IMR-90 (cell line): ENCODE measurements around the gene MKS1. TPM values are rescaled to one million over a fixed set of nuclear protein-coding genes. Genes with fewer than 3 reads are reported as not detected.

ENCODE experiments used
- ATAC-seq: fragments of 200-7000 bp; cut with Tn5 transposase; 2 replicates; pipeline ENCODE4 v1.9.1; 2020; ENCODE audit warnings: low read depth, mild to moderate bottlenecking, moderate library complexity
- BruUV-seq: library from RNA; stranded (reverse); fragments of 400-500 nt; replicated peaks from 2 replicates; lab custom pipeline; 2021; lab: Mats Ljungman, UMichigan
- CTCF ChIA-PET: fragments of 300-600 bp; formaldehyde crosslinking; extraction: SDS; loops from one replicate; lab custom pipeline; 2021; ENCODE audit warnings: antibody characterized with exemption; lab: Yijun Ruan, JAX
- POLR2A ChIA-PET: fragments of 300-600 bp; sonication (Branson Sonifier 250); formaldehyde crosslinking; loops from one replicate; lab custom pipeline; 2022; ENCODE audit warnings: antibody characterized with exemption; ENCODE audit not compliant: unreplicated experiment; lab: Charles Lee
- DNase-seq: peaks from one replicate; pipeline ENCODE4 v3.0.0; 2013
- H2AFZ ChIP-seq: replicated peaks from 2 replicates; pipeline ENCODE3; 2013; ENCODE audit warnings: low read length, mild to moderate bottlenecking; ENCODE audit not compliant: poor library complexity
- H2AK5ac ChIP-seq: 2 replicates; pipeline ENCODE4 v1.6.1; 2013; ENCODE audit warnings: low read depth, low read length, inconsistent platforms
- H2AK9ac ChIP-seq: replicated peaks from 2 replicates; pipeline ENCODE3; 2013; ENCODE audit warnings: mild to moderate bottlenecking, low read depth, low read length, moderate library complexity; ENCODE audit not compliant: poor library complexity
- H2BK120ac ChIP-seq: 2 replicates; pipeline ENCODE4 v1.6.1; 2013; ENCODE audit warnings: low read depth, low read length, inconsistent platforms
- H2BK15ac ChIP-seq: 3 replicates; pipeline ENCODE4 v1.6.1; 2013; ENCODE audit warnings: low read depth, low read length, inconsistent platforms
- H2BK20ac ChIP-seq: 2 replicates; pipeline ENCODE4 v1.6.1; 2013; ENCODE audit warnings: low read depth, mild to moderate bottlenecking, inconsistent platforms, low read length, moderate library complexity
- H2BK5ac ChIP-seq: 2 replicates; pipeline ENCODE4 v1.6.1; 2013; ENCODE audit warnings: mild to moderate bottlenecking, low read depth, low read length, inconsistent platforms; ENCODE audit not compliant: poor library complexity, severe bottlenecking
- H3K14ac ChIP-seq: replicated peaks from 2 replicates; pipeline ENCODE4 v1.6.1; 2013; ENCODE audit warnings: low read depth, low read length, inconsistent platforms
- H3K18ac ChIP-seq: 2 replicates; pipeline ENCODE4 v1.6.1; 2013; ENCODE audit warnings: low read depth, low read length, control low read depth
- H3K23ac ChIP-seq: 2 replicates; pipeline ENCODE4 v1.6.1; 2013; ENCODE audit warnings: low read depth, low read length, inconsistent platforms
- H3K27ac ChIP-seq: 2 replicates; pipeline ENCODE4 v1.5.1; 2013; ENCODE audit warnings: mild to moderate bottlenecking, control low read depth, low read length; ENCODE audit not compliant: insufficient read depth
- H3K27me3 ChIP-seq: 2 replicates; pipeline ENCODE4 v1.6.1; 2013; ENCODE audit warnings: low read length; ENCODE audit not compliant: control insufficient read depth, insufficient read depth
- H3K36me3 ChIP-seq: 2 replicates; pipeline ENCODE4 v1.6.1; 2013; ENCODE audit warnings: low read length, mixed read lengths; ENCODE audit not compliant: control insufficient read depth, insufficient read depth
- H3K4ac ChIP-seq: 2 replicates; pipeline ENCODE4 v1.6.1; 2013; ENCODE audit warnings: low read depth, low read length, inconsistent platforms
- H3K4me1 ChIP-seq: 2 replicates; pipeline ENCODE4 v1.6.1; 2013; ENCODE audit warnings: low read length, mixed read lengths; ENCODE audit not compliant: control insufficient read depth, insufficient read depth
- H3K4me2 ChIP-seq: 2 replicates; pipeline ENCODE4 v1.6.1; 2013; ENCODE audit warnings: low read depth, mild to moderate bottlenecking, control low read depth, low read length, moderate library complexity
- H3K4me3 ChIP-seq: 2 replicates; pipeline ENCODE4 v1.5.1; 2013; ENCODE audit warnings: low read depth, mild to moderate bottlenecking, control low read depth, low read length, moderate library complexity; ENCODE audit not compliant: insufficient read depth
- H3K56ac ChIP-seq: 2 replicates; pipeline ENCODE4 v1.6.1; 2013; ENCODE audit warnings: low read length, inconsistent platforms; ENCODE audit not compliant: insufficient read depth; ENCODE audit errors: extremely low read depth
- H3K79me1 ChIP-seq, 2 experiments: 2 replicates each; pipeline ENCODE4 v1.6.1; 2013; ENCODE audit warnings: low read length in 2 of 2, inconsistent platforms in 1 of 2, low read depth in 1 of 2
- H3K9ac ChIP-seq: 2 replicates; pipeline ENCODE4 v1.6.1; 2013; ENCODE audit warnings: low read depth, low read length, control low read depth
- H3K9me1 ChIP-seq: 2 replicates; pipeline ENCODE4 v1.6.1; 2013; ENCODE audit warnings: low read length, inconsistent platforms; ENCODE audit not compliant: insufficient read depth
- H3K9me3 ChIP-seq: 2 replicates; pipeline ENCODE4 v1.6.1; 2013; ENCODE audit warnings: low read length; ENCODE audit not compliant: control insufficient read depth, insufficient read depth
- H4K20me1 ChIP-seq: 2 replicates; pipeline ENCODE4 v1.6.1; 2013; ENCODE audit warnings: low read length, inconsistent platforms; ENCODE audit not compliant: insufficient read depth
- H4K5ac ChIP-seq: 2 replicates; pipeline ENCODE4 v1.6.1; 2013; ENCODE audit warnings: mild to moderate bottlenecking, low read depth, low read length, control low read depth
- H4K8ac ChIP-seq, 2 experiments: 2 replicates each; pipeline ENCODE4 v1.6.1; 2013; ENCODE audit warnings: low read depth in 2 of 2, low read length in 2 of 2, control low read depth in 1 of 2, inconsistent platforms in 1 of 2
- H4K91ac ChIP-seq: 2 replicates; pipeline ENCODE4 v1.6.1; 2013; ENCODE audit warnings: low read depth, low read length, inconsistent platforms; ENCODE audit not compliant: insufficient read depth
- MAZ ChIP-seq: IDR thresholded peaks from 2 replicates; pipeline ENCODE4 v1.6.1; 2012; ENCODE audit warnings: low read depth, mild to moderate bottlenecking, low read length, improper control_type of control experiment, moderate library complexity, borderline replicate concordance
- MXI1 ChIP-seq: IDR thresholded peaks from 2 replicates; pipeline ENCODE4 v1.6.1; 2012; ENCODE audit warnings: low read depth, mild to moderate bottlenecking, low read length, moderate library complexity, borderline replicate concordance
- RFX5 ChIP-seq: IDR thresholded peaks from 2 replicates; pipeline ENCODE4 v1.8.0; 2012; ENCODE audit warnings: low read depth, mild to moderate bottlenecking, low read length, moderate library complexity
- SMC3 ChIP-seq: fragments of 150-350 bp; IDR thresholded peaks from 2 replicates; pipeline ENCODE4 v1.6.1; 2016; ENCODE audit warnings: low read depth, mild to moderate bottlenecking, antibody characterized with exemption, low read length, moderate library complexity
- WGBS, 2 experiments: methylation state at CpG; one replicate each; pipeline versions ENCODE4 v1.1.5 to v1.1.7; 2013; ENCODE audit warnings: missing lambda C conversion rate in 2 of 2; ENCODE audit not compliant: insufficient read length in 1 of 2; ENCODE audit errors: extremely low coverage in 2 of 2; 5-methylcytosine and 5-hydroxymethylcytosine counted together
- dilution Hi-C: fragments of 300-500 bp; cut with HindIII; formaldehyde crosslinking; loops from one replicate; pipeline ENCODE4 v1.14.3; 2018; ENCODE audit warnings: low sequenced_read_pairs; ENCODE audit not compliant: unreplicated experiment
- in situ Hi-C: fragments of 300-500 bp; cut with MboI; formaldehyde crosslinking; loops from 3 replicates; pipeline ENCODE4 v1.14.3; 2019; ENCODE audit warnings: low sequenced_read_pairs, inconsistent platforms, mixed read lengths
- intact Hi-C: fragments of 100-400 bp; cut with micrococcal nuclease; formaldehyde crosslinking; loops from 2 replicates; pipeline ENCODE4 v1.10.0; 2022
- polyA plus RNA-seq, 3 experiments: library from polyadenylated mRNA; depleted of rRNA; stranded (reverse); fragments of >200 nt; gene quantifications; 2 replicates each; pipeline ENCODE4 v1.2.3, GENCODE V29; 2012; ENCODE audit warnings: low replicate concordance in 1 of 3
- total RNA-seq: library from RNA; depleted of rRNA; stranded (reverse); fragments of >200 nt; gene quantifications from 2 replicates; pipeline ENCODE4 v1.2.3, GENCODE V29; 2012
- TF ChIP-seq, protein P1 (sequence below): fragments of 150-350 bp; IDR thresholded peaks from 2 replicates; pipeline ENCODE4 v1.6.1; 2017; ENCODE audit warnings: mild to moderate bottlenecking, antibody characterized with exemption, low read length, low read depth

Gene MKS1
- total and polyA plus RNA-seq, 2 of the 4 experiments (the other 2 are of a cell fraction) = 11.5 to 13.2 TPM

DNA sequence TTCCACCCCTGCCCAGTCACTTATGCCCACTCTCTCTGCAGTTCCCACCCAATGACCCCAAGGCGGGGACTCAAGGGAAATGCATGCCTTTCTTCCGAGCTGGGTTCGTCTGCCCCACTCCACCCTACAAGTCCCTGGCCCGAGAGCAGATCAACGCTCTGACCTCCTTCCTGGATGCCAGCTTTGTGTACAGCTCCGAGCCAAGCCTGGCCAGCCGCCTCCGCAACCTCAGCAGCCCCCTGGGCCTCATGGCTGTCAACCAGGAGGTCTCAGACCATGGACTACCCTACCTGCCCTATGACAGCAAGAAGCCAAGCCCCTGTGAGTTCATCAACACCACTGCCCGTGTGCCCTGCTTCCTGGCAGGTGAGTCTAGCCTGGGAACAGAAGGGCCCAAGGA is 33.1 kb upstream of the MKS1 start:
- dilution Hi-C loops (no loop called here), intact Hi-C loops (no loop called here), in situ Hi-C loops (no loop called here)
- Histone ChIP-seq H4K91ac (no peak overlapping the region), H3K18ac (no peak overlapping the region), H3K56ac (no peak overlapping the region), H2AK9ac (no peak overlapping the region), H3K9me3 (no peaks in the 10 kb centered on the region), H2BK120ac (no peak overlapping the region), H2BK20ac (no peak overlapping the region), H3K36me3 (no peaks in the 10 kb centered on the region), H3K9me1 (no peaks in the 10 kb centered on the region), H3K79me1 (no peaks in the 10 kb centered on the region), H2AFZ (no peak overlapping the region), H4K20me1 (no peaks in the 10 kb centered on the region), H3K27ac (no peak overlapping the region), H3K4me3 (no peak overlapping the region), H3K4me1 (no peaks in the 10 kb centered on the region), H3K4ac (no peak overlapping the region), H3K4me2 (no peak overlapping the region), H3K14ac (no peak overlapping the region), H3K23ac (no peak overlapping the region), H4K5ac (no peak overlapping the region), H2BK15ac (no peak overlapping the region), H2BK5ac (no peak overlapping the region), H3K9ac (no peak overlapping the region), H3K27me3 (peaks cover 40% of the 10 kb centered on the region), H2AK5ac (no peak overlapping the region), H4K8ac (no peak overlapping the region)
- WGBS, 2 experiments = 36% methylated on average over 3 of the region's 9 CpGs; no CpG with 5 or more reads in 1 of the 2 experiments
- DNase-seq (no peak), ATAC-seq (no peak)
- ChIA-PET POLR2A (no interaction called here), CTCF (no interaction called here)
- TF ChIP-seq MXI1 = no peak
- TF ChIP-seq SMC3 = no peak
- no peak for TF ChIP-seq MAZ
- no peak for TF ChIP-seq RFX5
- TF ChIP-seq, protein P1, sequence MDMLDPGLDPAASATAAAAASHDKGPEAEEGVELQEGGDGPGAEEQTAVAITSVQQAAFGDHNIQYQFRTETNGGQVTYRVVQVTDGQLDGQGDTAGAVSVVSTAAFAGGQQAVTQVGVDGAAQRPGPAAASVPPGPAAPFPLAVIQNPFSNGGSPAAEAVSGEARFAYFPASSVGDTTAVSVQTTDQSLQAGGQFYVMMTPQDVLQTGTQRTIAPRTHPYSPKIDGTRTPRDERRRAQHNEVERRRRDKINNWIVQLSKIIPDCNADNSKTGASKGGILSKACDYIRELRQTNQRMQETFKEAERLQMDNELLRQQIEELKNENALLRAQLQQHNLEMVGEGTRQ = no peak
- no TSS peak for BruUV-seq
